ENCODE measurements around the gene METTL23.

DNA sequence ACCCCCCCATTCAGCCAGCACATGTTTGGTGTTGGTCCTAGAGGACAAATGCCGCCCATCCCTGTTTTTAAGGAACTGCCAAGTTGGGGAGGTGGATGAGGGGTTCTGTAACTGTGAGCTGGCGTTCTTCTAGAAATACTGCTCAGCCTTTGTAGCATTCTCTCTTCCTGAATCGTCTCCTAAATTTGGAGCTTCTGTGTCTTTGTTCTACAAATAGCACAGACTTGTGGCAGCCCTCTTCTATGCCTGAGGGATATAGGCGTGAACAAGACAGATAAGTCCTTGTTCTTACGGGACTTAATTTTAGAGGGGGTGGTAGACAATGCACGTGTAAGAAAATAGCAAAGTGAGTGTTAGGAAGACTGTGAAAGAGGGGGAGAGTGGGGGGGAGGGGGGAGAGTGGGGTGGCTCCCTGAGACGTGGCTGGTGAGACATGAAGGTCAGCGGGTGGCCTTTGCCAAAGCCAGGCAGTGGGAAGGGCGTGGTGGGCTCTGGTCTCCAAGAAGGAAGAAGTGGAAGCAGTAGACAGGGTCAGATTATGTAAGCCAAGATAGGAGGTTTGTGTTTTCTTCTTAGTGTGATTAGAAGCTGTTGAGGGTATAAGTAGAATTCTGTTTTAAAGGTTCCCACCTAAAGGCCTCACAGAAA is 21.2 kb downstream of the METTL23 start:
- TF ChIP-seq ZNF8 (CRISPR knock-in tag; IDR thresholded peaks at IDR 0.05) (no peak), SNAI2 (CRISPR knock-in tag; IDR thresholded peaks at IDR 0.05) (no peak), CSDC2 (CRISPR knock-in tag; IDR thresholded peaks at IDR 0.05) (no peak)
- TF ChIP-seq, protein P1, sequence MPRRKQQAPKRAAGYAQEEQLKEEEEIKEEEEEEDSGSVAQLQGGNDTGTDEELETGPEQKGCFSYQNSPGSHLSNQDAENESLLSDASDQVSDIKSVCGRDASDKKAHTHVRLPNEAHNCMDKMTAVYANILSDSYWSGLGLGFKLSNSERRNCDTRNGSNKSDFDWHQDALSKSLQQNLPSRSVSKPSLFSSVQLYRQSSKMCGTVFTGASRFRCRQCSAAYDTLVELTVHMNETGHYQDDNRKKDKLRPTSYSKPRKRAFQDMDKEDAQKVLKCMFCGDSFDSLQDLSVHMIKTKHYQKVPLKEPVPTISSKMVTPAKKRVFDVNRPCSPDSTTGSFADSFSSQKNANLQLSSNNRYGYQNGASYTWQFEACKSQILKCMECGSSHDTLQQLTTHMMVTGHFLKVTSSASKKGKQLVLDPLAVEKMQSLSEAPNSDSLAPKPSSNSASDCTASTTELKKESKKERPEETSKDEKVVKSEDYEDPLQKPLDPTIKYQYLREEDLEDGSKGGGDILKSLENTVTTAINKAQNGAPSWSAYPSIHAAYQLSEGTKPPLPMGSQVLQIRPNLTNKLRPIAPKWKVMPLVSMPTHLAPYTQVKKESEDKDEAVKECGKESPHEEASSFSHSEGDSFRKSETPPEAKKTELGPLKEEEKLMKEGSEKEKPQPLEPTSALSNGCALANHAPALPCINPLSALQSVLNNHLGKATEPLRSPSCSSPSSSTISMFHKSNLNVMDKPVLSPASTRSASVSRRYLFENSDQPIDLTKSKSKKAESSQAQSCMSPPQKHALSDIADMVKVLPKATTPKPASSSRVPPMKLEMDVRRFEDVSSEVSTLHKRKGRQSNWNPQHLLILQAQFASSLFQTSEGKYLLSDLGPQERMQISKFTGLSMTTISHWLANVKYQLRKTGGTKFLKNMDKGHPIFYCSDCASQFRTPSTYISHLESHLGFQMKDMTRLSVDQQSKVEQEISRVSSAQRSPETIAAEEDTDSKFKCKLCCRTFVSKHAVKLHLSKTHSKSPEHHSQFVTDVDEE (CRISPR knock-in tag; IDR thresholded peaks at IDR 0.05), result no peak
- TF ChIP-seq, protein P2, sequence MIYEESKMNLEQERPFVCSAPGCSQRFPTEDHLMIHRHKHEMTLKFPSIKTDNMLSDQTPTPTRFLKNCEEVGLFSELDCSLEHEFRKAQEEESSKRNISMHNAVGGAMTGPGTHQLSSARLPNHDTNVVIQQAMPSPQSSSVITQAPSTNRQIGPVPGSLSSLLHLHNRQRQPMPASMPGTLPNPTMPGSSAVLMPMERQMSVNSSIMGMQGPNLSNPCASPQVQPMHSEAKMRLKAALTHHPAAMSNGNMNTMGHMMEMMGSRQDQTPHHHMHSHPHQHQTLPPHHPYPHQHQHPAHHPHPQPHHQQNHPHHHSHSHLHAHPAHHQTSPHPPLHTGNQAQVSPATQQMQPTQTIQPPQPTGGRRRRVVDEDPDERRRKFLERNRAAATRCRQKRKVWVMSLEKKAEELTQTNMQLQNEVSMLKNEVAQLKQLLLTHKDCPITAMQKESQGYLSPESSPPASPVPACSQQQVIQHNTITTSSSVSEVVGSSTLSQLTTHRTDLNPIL (CRISPR knock-in tag; IDR thresholded peaks at IDR 0.05; ENCODE audit: low read depth), result no peak
- TF ChIP-seq, protein P3, sequence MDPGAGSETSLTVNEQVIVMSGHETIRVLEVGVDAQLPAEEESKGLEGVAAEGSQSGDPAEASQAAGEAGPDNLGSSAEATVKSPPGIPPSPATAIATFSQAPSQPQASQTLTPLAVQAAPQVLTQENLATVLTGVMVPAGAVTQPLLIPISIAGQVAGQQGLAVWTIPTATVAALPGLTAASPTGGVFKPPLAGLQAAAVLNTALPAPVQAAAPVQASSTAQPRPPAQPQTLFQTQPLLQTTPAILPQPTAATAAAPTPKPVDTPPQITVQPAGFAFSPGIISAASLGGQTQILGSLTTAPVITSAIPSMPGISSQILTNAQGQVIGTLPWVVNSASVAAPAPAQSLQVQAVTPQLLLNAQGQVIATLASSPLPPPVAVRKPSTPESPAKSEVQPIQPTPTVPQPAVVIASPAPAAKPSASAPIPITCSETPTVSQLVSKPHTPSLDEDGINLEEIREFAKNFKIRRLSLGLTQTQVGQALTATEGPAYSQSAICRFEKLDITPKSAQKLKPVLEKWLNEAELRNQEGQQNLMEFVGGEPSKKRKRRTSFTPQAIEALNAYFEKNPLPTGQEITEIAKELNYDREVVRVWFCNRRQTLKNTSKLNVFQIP (CRISPR knock-in tag; IDR thresholded peaks at IDR 0.05; ENCODE audit: borderline replicate concordance, low read depth), result no peak
